ENCODE measurements around the gene NTNG2.
"Not testable (repeated sequence)": the region's sequence is repeated elsewhere in the genome, so short reads cannot be mapped to it uniquely, and the experiment has no call there.

The NTNG2 gene

GRCh38 chr9:132161743-132162184 is at the start of gene NTNG2:
Gene NTNG2 (plus strand): TSS chr9:132162058. CDS start chr9:132166832, 4,774 bp downstream.
- DNase-seq (ENCODE audit: low read depth in 2 of 2): no peak

GRCh38 chr9:132114102-132114707 is 47.7 kb upstream of the NTNG2 start:
- peak; percentile 16 to 18 for DNase-seq (ENCODE audit: low read depth in 2 of 2)

GRCh38 chr9:132116583-132116982 is 45.3 kb upstream of the NTNG2 start:
- no peak for DNase-seq (ENCODE audit: low read depth in 2 of 2)

- DNase-seq (ENCODE audit: low read depth in 2 of 2): no peak
These were observed 44.2 kb upstream of the NTNG2 start for GRCh38 chr9:132117694-132118093.

GRCh38 chr9:132121021-132121420 is 40.8 kb upstream of the NTNG2 start:
- no peak for DNase-seq (ENCODE audit: low read depth in 2 of 2)

- DNase-seq (ENCODE audit: low read depth in 2 of 2): no peak
These were observed 37.1 kb upstream of the NTNG2 start for GRCh38 chr9:132124800-132125199.

- no peak for DNase-seq (ENCODE audit: low read depth in 2 of 2)
These were observed 36.5 kb upstream of the NTNG2 start for GRCh38 chr9:132125361-132125760.

GRCh38 chr9:132125944-132126679 is 35.7 kb upstream of the NTNG2 start:
- no peak for DNase-seq (ENCODE audit: low read depth in 2 of 2)

GRCh38 chr9:132126680-132127236 is 35.1 kb upstream of the NTNG2 start:
- DNase-seq (ENCODE audit: low read depth in 2 of 2): no peak

GRCh38 chr9:132127888-132128534 is 33.8 kb upstream of the NTNG2 start:
- DNase-seq (ENCODE audit: low read depth in 2 of 2): no peak

GRCh38 chr9:132129535-132129934 is 32.3 kb upstream of the NTNG2 start:
- DNase-seq (ENCODE audit: low read depth in 2 of 2): no peak

- not testable (repeated sequence) for DNase-seq (ENCODE audit: low read depth in 2 of 2)
These were observed 27.8 kb upstream of the NTNG2 start for GRCh38 chr9:132134085-132134484.

- no peak for DNase-seq (ENCODE audit: low read depth in 2 of 2)
These were observed 26.4 kb upstream of the NTNG2 start for GRCh38 chr9:132135456-132135855.

- DNase-seq (ENCODE audit: low read depth in 2 of 2): no peak
These were observed 25.6 kb upstream of the NTNG2 start for GRCh38 chr9:132136151-132136780.

GRCh38 chr9:132141344-132141947 is 20.4 kb upstream of the NTNG2 start:
- DNase-seq (ENCODE audit: low read depth in 2 of 2): no peak

- DNase-seq (ENCODE audit: low read depth in 2 of 2): no peak
These were observed 19.8 kb upstream of the NTNG2 start for GRCh38 chr9:132141948-132142594.

GRCh38 chr9:132142924-132143323 is 18.9 kb upstream of the NTNG2 start:
- DNase-seq (ENCODE audit: low read depth in 2 of 2): no peak

- no peak for DNase-seq (ENCODE audit: low read depth in 2 of 2)
These were observed 18.5 kb upstream of the NTNG2 start for GRCh38 chr9:132143359-132143758.

GRCh38 chr9:132144708-132145365 is 17.0 kb upstream of the NTNG2 start:
- DNase-seq (ENCODE audit: low read depth in 2 of 2): no peak

GRCh38 chr9:132146039-132146438 is 15.8 kb upstream of the NTNG2 start:
- no peak for DNase-seq (ENCODE audit: low read depth in 2 of 2)

- DNase-seq (ENCODE audit: low read depth in 2 of 2): no peak
These were observed 15.3 kb upstream of the NTNG2 start for GRCh38 chr9:132146575-132146974.

Measured in stimulated activated CD8-positive, alpha-beta memory T cell treated with anti-CD3 and anti-CD28 coated beads, Interleukin-2, amount 100 ng/mL, for 48 hours (primary cell).